Fibroblast of mammary gland (primary cell): Measurements from ENCODE around the gene TENM4.

Experiments used
- DNase-seq: peaks from one replicate; pipeline ENCODE4 v3.0.0-alpha.2; 2010; ENCODE audit warnings: low read depth
- H3K4me3 ChIP-seq: 2 replicates; pipeline ENCODE4 v1.5.1; 2011; ENCODE audit warnings: low read depth, mild to moderate bottlenecking, low read length, moderate library complexity; ENCODE audit not compliant: control insufficient read depth
- CTCF ChIP-seq: conservative IDR thresholded peaks from 2 replicates; pipeline ENCODE4 v1.5.1; 2011; ENCODE audit warnings: low read depth, low read length, inconsistent platforms; ENCODE audit not compliant: control insufficient read depth, insufficient read depth

Gene TENM4

DNA sequence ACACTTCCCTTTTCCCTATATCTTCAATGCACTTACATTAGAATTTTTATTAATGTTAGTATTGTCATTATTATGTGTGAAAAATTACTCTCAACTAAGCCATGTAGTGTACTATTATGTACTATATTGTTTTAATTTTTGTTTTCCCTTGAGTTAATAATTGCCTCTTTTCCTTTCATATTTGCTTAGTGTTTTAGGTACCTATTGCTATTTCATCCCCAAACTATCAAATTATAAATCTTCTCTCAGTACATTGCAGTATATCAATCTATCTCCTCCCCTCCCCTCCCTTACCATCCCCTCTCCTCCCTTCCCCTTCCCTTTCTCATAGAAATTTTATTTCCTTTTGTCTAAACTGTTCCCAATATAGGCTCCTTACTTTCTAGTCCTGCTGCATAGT lies 12.8 kb upstream of the TENM4 start:
- H3K4me3 ChIP-seq: no peak overlapping the region
- no peak for DNase-seq
- TF ChIP-seq CTCF: no peak

GRCh38 chr11:79449040-79449439 lies 8.2 kb upstream of the TENM4 start:
- no peak overlapping the region for H3K4me3 ChIP-seq
- DNase-seq: no peak
- TF ChIP-seq CTCF: no peak

GRCh38 chr11:79447038-79447786 lies 6.4 kb upstream of the TENM4 start:
- TF ChIP-seq CTCF: no peak
- DNase-seq: no peak
- H3K4me3 ChIP-seq: no peak overlapping the region

DNA sequence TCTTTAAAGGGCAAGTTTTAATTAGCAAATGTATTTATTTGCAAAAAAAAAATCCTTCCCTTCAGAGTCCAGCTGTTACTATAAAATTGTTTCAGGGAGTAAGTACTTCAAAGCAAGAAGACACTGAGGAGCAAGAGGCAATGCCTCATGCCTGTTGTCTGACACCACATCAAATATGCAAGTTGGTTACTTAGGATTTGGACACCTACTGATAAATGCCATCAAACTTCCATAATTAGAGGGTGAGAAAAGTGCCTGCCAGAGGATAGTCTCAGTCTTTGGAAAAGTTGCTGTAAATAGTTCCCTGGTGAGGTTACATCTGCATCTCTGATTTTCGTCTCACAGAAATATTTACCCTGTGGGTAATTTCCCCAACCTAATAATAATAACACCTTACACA lies 4.1 kb upstream of the TENM4 start:
- no peak for TF ChIP-seq CTCF
- no peak overlapping the region for H3K4me3 ChIP-seq
- DNase-seq: no peak

DNA sequence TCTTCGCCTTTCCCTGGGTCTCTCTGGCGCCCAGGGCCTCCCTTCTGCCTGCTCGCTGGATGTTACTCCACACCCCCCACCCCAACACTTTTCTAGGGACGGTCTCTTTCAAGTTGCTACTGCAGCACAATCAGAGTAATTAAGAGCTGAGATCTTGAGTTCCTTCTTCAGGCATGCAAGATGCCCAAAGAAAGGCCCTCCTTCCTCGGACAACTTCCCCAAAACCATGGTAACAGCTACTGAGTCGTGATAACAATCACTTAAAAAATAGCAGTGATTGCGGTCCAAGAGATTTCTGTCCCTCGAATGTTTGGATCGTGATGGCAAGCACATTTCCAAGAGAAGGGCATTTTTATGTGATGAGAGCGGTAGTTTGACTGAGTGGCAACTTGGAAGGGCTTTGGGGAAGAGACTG lies 638 bp upstream of the TENM4 start:
- DNase-seq: peak; percentile 23
- H3K4me3 ChIP-seq: peak overlapping the region; percentile 79
- TF ChIP-seq CTCF: no peak

DNA sequence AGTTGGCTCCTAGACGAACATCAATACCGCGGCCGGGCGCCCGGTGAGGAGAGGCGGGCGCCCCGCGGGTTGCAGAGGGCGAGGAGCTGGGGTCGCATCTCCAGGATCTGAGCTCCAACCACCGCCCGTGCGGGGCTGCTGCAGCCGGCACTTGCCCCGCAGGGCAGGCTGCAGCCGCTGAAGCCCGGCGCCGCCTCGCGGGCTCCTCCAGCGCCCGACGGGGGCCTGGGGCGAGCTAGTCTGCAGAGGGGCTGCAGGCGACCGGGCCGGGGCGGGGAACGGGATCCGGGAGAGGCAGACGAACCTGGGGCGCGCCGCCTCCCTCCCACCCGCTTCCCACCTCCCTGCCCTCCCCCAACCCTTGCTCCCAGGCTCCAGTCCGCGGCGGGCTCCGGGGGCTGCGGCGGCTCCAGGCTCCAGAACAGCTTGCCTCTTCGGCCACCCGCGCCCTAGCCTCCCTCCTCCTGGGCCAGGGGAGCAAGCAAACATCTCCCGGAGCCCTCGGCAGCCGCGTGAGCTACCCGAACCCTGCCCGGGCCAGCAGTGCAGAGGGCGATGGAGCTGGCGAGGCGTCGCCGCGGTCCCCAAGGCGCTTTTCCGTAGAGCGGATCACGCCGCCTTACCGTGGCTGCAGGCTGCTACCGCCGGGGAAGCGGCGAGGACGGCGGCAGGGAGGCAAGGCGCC lies 802 bp downstream of the TENM4 start:
- peak overlapping the region; percentile 79 for H3K4me3 ChIP-seq
- DNase-seq: no peak

More for the DNA sequence above, 802 bp downstream of the TENM4 start:
- no peak for TF ChIP-seq CTCF
